Activated CD8-positive, alpha-beta T cell treated with anti-CD3 and anti-CD28 coated beads, Interleukin-2, amount 10 ng/mL, durations not matched to agents 7 days and 5 days (primary cell): Measurements from ENCODE around the gene CDHR1. TPM values are rescaled to one million over a fixed set of nuclear protein-coding genes. Genes with fewer than 3 reads are reported as not detected.
"Not testable (repeated sequence)": the region's sequence is repeated elsewhere in the genome, so short reads cannot be mapped to it uniquely, and the experiment has no call there.

Experiments used
- ATAC-seq: fragments of 150-1000 bp; cut with Tn5 transposase; one replicate; pipeline ENCODE4 v1.10.0; 2021; ENCODE audit warnings: moderate library complexity
- CTCF ChIA-PET: fragments of 350-600 bp; sonication (Branson Sonifier 250); formaldehyde crosslinking; loops from one replicate; lab custom pipeline; 2021; ENCODE audit warnings: antibody characterized with exemption; lab: Charles Lee
- POLR2A ChIA-PET: fragments of 350-600 bp; sonication (Branson Sonifier 250); formaldehyde crosslinking; loops from one replicate; lab custom pipeline; 2021; ENCODE audit warnings: antibody characterized with exemption; lab: Charles Lee
- DNase-seq: peaks from one replicate; pipeline ENCODE4 v3.0.0-alpha.2; 2020
- H3K27ac Mint-ChIP-seq: one replicate; pipeline ENCODE4 v1.8.0; 2021; ENCODE audit warnings: mild to moderate bottlenecking, mixed read lengths
- H3K27me3 Mint-ChIP-seq: one replicate; pipeline ENCODE4 v1.8.0; 2021; ENCODE audit warnings: low read depth, mixed read lengths
- H3K36me3 Mint-ChIP-seq: one replicate; pipeline ENCODE4 v1.8.0; 2021; ENCODE audit warnings: low read depth, mixed read lengths
- H3K4me1 Mint-ChIP-seq: one replicate; pipeline ENCODE4 v1.8.0; 2021; ENCODE audit warnings: low read depth, mixed read lengths
- H3K4me3 Mint-ChIP-seq: one replicate; pipeline ENCODE4 v1.8.0; 2021; ENCODE audit warnings: mild to moderate bottlenecking, mixed read lengths
- H3K9me3 Mint-ChIP-seq: one replicate; pipeline ENCODE4 v1.8.0; 2022; ENCODE audit warnings: mixed read lengths; ENCODE audit not compliant: insufficient read depth
- total RNA-seq, 2 experiments: library from RNA; stranded (reverse); gene quantifications; one replicate each; pipeline ENCODE4 v1.2.3, GENCODE V29; 2021

The CDHR1 gene
- total RNA-seq, 2 experiments from 2014 or later, result 0.26 to 0.29 TPM

DNA sequence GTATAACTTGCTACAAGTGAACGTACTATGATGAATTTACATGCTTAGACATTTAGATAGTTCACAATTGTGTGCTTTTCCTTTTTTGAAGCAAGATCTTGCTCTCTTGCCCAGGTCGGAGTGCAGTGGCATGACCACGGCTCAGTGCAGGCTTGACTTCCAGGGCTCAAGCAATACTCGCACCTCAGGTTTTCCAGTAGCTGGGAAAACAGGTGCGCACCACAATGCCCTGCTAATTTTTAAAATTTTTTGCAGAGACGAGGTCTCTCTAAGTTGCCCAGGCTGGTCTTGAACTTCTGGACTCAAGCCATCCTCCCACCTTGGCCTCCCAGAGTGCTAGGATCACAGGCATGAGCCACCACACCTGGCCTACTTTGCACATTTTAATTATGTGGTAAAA is 18.9 kb upstream of the CDHR1 start:
- CTCF ChIA-PET, result interaction anchor here (2.7 kb wide), 1 partner anchor 27 kb away, joined by 17 read pairs; no protein-coding TSS in a partner anchor
- DNase-seq, result no peak

GRCh38 chr10:84176351-84176750 is 18.0 kb upstream of the CDHR1 start:
- H3K27ac Mint-ChIP-seq, result peak overlapping the region; percentile 81
- no peak overlapping the region for H3K4me3 Mint-ChIP-seq

More for the DNA sequence above, 18.9 kb upstream of the CDHR1 start:
- no peak for ATAC-seq
- peaks cover 2% of the 10 kb centered on the region for H3K4me1 Mint-ChIP-seq
- peaks cover 2% of the 10 kb centered on the region for H3K27me3 Mint-ChIP-seq
- H3K27ac Mint-ChIP-seq, result no peak overlapping the region
- H3K9me3 Mint-ChIP-seq, result no peaks in the 10 kb centered on the region
- H3K4me3 Mint-ChIP-seq, result no peak overlapping the region
- no peaks in the 10 kb centered on the region for H3K36me3 Mint-ChIP-seq
- POLR2A ChIA-PET, result no interaction called here

DNA sequence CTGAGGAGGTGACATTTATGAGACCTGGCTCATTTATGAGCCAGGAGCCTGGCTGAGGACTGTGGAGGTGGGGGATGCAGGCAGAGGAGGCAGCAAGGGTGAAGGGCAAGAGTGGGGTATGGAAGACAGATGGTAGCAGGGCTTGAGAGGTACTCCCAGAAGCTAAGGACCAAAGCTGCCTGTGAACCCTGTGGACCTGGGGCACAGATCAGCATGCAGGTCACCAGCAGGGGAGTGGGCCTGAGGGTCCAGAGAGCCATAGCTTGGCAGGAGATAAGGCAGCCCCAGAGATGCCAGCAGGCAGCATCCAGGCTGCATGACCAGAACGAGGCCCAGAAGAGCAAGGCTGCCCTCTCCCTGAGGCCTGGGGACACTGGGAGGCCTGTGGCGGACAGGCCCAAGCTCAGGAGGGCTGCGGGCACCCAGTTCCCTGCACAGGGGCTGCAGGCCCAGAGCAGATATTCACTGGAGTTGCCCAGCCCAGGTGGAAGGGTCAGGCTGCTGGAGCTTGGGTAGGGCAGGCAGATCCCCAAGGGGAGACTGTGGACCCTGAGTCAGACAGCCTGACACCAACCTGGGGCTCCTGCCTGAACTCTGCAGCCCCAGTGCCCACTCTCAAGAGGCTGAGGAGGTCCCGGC is 17.4 kb upstream of the CDHR1 start:
- Mint-ChIP-seq H3K9me3 (no peaks in the 10 kb centered on the region), H3K4me1 (peaks cover 2% of the 10 kb centered on the region), H3K36me3 (no peaks in the 10 kb centered on the region), H3K27ac (peak overlapping the region; percentile 81), H3K4me3 (no peak overlapping the region), H3K27me3 (no peaks in the 10 kb centered on the region)
- DNase-seq, result no peak
- peak; percentile 34 for ATAC-seq
- CTCF ChIA-PET, result interaction anchor here (0.7 to 2.7 kb wide), 8 partner anchors 11 to 41 kb away, joined by 3 to 17 read pairs (median 7); partner anchors contain the start of gene GHITM
- POLR2A ChIA-PET, result interaction anchor here (0.7 to 1.3 kb wide), 8 partner anchors 10 to 38 kb away, joined by 3 to 4 read pairs (median 3); partner anchors contain the start of gene GHITM

More at GRCh38 chr10:84176351-84176750, 18.0 kb upstream of the CDHR1 start:
- ATAC-seq (no peak), DNase-seq (no peak)
- ChIA-PET CTCF (interaction anchor here (1.6 to 2.7 kb wide), 4 partner anchors 16 to 38 kb away, joined by 6 to 17 read pairs (median 8); no protein-coding TSS in a partner anchor), POLR2A (interaction anchor here (1.1 kb wide), 1 partner anchor 12 kb away, joined by 3 read pairs; no protein-coding TSS in a partner anchor)
- Mint-ChIP-seq H3K36me3 (no peaks in the 10 kb centered on the region), H3K4me1 (peaks cover 2% of the 10 kb centered on the region), H3K27me3 (no peaks in the 10 kb centered on the region), H3K9me3 (no peaks in the 10 kb centered on the region)

DNA sequence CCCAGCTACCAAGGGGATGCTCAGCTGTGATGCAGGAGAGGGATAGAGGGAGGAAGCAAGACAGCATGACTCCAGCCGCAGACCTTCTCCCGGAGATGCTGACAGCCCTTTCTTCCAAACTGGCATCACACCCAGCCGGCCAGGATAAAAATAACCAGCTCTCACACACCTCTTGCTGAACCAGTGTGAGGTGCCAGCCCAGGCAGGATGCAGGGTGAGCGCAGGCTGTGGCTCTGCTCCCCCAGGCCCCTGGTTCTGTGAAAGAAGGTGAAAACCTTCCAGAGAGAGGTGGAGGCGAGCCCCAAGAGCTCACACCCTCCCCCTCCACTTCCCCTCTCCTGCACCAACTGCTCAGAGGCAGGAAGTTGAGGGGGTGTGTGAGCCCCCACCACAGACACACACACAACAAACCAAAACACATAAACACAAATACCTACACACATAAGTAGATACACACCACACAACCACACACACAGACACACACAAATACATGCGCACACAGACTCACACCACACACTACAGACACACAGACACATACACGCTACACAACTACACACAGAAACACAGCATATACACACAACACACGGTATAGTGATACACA is 16.7 kb upstream of the CDHR1 start:
- POLR2A ChIA-PET, result interaction anchor here (0.7 to 1.3 kb wide), 9 partner anchors 10 to 38 kb away, joined by 3 to 4 read pairs (median 3); partner anchors contain the start of gene GHITM
- H3K27ac Mint-ChIP-seq, result no peak overlapping the region
- DNase-seq, result peak; percentile 82

GRCh38 chr10:84178160-84178609 is 16.2 kb upstream of the CDHR1 start:
- H3K27me3 Mint-ChIP-seq, result no peaks in the 10 kb centered on the region
- ChIA-PET POLR2A (interaction anchor here (0.7 to 1.3 kb wide), 6 partner anchors 9 to 38 kb away, joined by 3 to 4 read pairs (median 3); no protein-coding TSS in a partner anchor), CTCF (interaction anchor here (1.0 to 2.7 kb wide), 7 partner anchors 18 to 42 kb away, joined by 3 to 17 read pairs (median 7); partner anchors contain the start of gene GHITM)
- H3K4me1 Mint-ChIP-seq, result peaks cover 2% of the 10 kb centered on the region
- no peaks in the 10 kb centered on the region for H3K9me3 Mint-ChIP-seq
- H3K4me3 Mint-ChIP-seq, result no peak overlapping the region
- ATAC-seq (no peak), DNase-seq (no peak)
- no peak overlapping the region for H3K27ac Mint-ChIP-seq
- no peaks in the 10 kb centered on the region for H3K36me3 Mint-ChIP-seq

More for the DNA sequence above, 16.7 kb upstream of the CDHR1 start:
- Mint-ChIP-seq H3K27me3 (no peaks in the 10 kb centered on the region), H3K36me3 (no peaks in the 10 kb centered on the region), H3K4me3 (peak overlapping the region; percentile 16), H3K4me1 (peaks cover 2% of the 10 kb centered on the region), H3K9me3 (no peaks in the 10 kb centered on the region)
- ATAC-seq, result peak; percentile 93
- CTCF ChIA-PET, result interaction anchor here (0.7 to 2.7 kb wide), 8 partner anchors 11 to 42 kb away, joined by 3 to 17 read pairs (median 7); partner anchors contain the start of gene GHITM

- ChIA-PET POLR2A (no interaction called here), CTCF (no interaction called here)
- Mint-ChIP-seq H3K9me3 (no peaks in the 10 kb centered on the region), H3K36me3 (no peaks in the 10 kb centered on the region), H3K27ac (no peak overlapping the region), H3K4me1 (peaks cover 4% of the 10 kb centered on the region), H3K27me3 (no peaks in the 10 kb centered on the region), H3K4me3 (no peak overlapping the region)
- ATAC-seq (no peak), DNase-seq (no peak)
Observed at GRCh38 chr10:84179059-84179710, 15.2 kb upstream of the CDHR1 start.

DNA sequence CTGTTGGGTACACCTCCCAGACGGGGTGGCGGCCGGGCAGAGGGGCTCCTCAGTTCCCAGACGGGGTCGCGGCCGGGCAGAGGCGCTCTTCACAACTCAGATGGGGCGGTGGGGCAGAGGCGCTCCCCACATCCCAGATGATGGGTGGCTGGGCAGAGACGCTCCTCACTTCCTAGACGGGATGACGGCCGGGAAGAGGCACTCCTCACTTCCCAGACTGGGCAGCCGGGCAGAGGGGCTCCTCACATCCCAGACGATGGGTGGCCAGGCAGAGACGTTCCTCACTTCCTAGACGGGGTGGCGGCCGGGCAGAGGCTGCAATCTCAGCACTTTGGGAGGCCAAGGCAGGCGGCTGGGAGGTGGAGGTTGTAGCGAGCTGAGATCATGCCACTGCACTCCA is 14.0 kb upstream of the CDHR1 start:
- H3K27me3 Mint-ChIP-seq, H3K36me3 Mint-ChIP-seq, H3K27ac Mint-ChIP-seq, DNase-seq, H3K9me3 Mint-ChIP-seq, ATAC-seq, H3K4me3 Mint-ChIP-seq, POLR2A ChIA-PET, CTCF ChIA-PET: not testable (repeated sequence)
- peaks cover 10% of the 10 kb centered on the region for H3K4me1 Mint-ChIP-seq

- DNase-seq, result no peak
- CTCF ChIA-PET, result no interaction called here
- peaks cover 8% of the 10 kb centered on the region for H3K4me1 Mint-ChIP-seq
- no peak overlapping the region for H3K27ac Mint-ChIP-seq
- no peak overlapping the region for H3K4me3 Mint-ChIP-seq
- ATAC-seq, result no peak
- H3K27me3 Mint-ChIP-seq, result no peaks in the 10 kb centered on the region
- no peaks in the 10 kb centered on the region for H3K9me3 Mint-ChIP-seq
- no peaks in the 10 kb centered on the region for H3K36me3 Mint-ChIP-seq
- POLR2A ChIA-PET, result no interaction called here
Observed at GRCh38 chr10:84181631-84182030, 12.7 kb upstream of the CDHR1 start.

GRCh38 chr10:84184517-84184916 is 9.8 kb upstream of the CDHR1 start:
- no peaks in the 10 kb centered on the region for H3K36me3 Mint-ChIP-seq

GRCh38 chr10:84185526-84186175 is 8.7 kb upstream of the CDHR1 start:
- no peaks in the 10 kb centered on the region for H3K36me3 Mint-ChIP-seq
- H3K27me3 Mint-ChIP-seq, result no peaks in the 10 kb centered on the region
- no peaks in the 10 kb centered on the region for H3K9me3 Mint-ChIP-seq
- no peak overlapping the region for H3K4me3 Mint-ChIP-seq
- ChIA-PET CTCF (interaction anchor here (0.7 to 1.0 kb wide), 2 partner anchors 37 to 38 kb away, joined by 3 read pairs; no protein-coding TSS in a partner anchor), POLR2A (no interaction called here)
- peaks cover 13% of the 10 kb centered on the region for H3K4me1 Mint-ChIP-seq
- no peak for ATAC-seq
- no peak for DNase-seq
- no peak overlapping the region for H3K27ac Mint-ChIP-seq

More at GRCh38 chr10:84184517-84184916, 9.8 kb upstream of the CDHR1 start:
- ATAC-seq, result no peak
- Mint-ChIP-seq H3K9me3 (no peaks in the 10 kb centered on the region), H3K4me1 (peaks cover 8% of the 10 kb centered on the region), H3K27ac (peak overlapping the region; percentile 35), H3K4me3 (no peak overlapping the region), H3K27me3 (no peaks in the 10 kb centered on the region)
- ChIA-PET POLR2A (no interaction called here), CTCF (interaction anchor here (1.0 kb wide), 1 partner anchor 37 kb away, joined by 3 read pairs; no protein-coding TSS in a partner anchor)
- peak; percentile 30 for DNase-seq

GRCh38 chr10:84188815-84189214 is 5.5 kb upstream of the CDHR1 start:
- Mint-ChIP-seq H3K27me3 (peaks cover 17% of the 10 kb centered on the region), H3K27ac (no peak overlapping the region), H3K36me3 (no peaks in the 10 kb centered on the region), H3K4me1 (peaks cover 23% of the 10 kb centered on the region), H3K4me3 (no peak overlapping the region), H3K9me3 (no peaks in the 10 kb centered on the region)
- no peak for DNase-seq
- no peak for ATAC-seq
- ChIA-PET POLR2A (interaction anchor here (0.7 kb wide), 1 partner anchor 11 kb away, joined by 3 read pairs; no protein-coding TSS in a partner anchor), CTCF (interaction anchor here (0.8 kb wide), 1 partner anchor 11 kb away, joined by 3 read pairs; no protein-coding TSS in a partner anchor)
